ENCODE data around the gene OTOF. TPM values are rescaled to one million over a fixed set of nuclear protein-coding genes. Genes with fewer than 3 reads are reported as not detected.

The OTOF gene
- total RNA-seq, 1 donor from 2014 or later, result 0.22 TPM

DNA sequence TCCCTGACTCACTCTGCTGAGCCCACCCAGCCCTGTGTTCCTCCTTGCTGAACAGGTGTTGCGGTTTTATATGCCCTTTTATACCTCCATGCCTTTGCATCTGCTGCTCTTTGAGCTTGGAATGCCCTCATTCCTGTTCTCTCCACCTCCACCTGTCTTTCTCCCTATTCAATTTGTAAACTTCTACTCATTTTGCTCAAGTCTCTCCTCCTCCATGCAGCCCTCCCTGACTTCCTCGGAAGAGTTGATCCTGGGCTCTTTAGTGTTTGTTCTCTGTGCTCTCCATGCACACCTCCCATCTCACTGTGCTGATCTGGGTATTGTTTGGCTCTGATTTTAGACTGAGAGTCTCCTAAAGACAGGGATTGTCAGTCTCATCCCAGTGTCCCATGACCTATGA, 7.2 kb upstream of the OTOF start:
- H3K36me3 Mint-ChIP-seq (ENCODE audit: insufficient read depth), result no peaks in the 10 kb centered on the region
- no peak overlapping the region for H3K4me3 Mint-ChIP-seq (ENCODE audit: low read depth)
- peaks cover 9% of the 10 kb centered on the region for H3K27me3 Mint-ChIP-seq
- H3K27ac Mint-ChIP-seq, result no peak overlapping the region
- no peak for DNase-seq (ENCODE audit: low spot score, unreplicated experiment)
- H3K4me1 Mint-ChIP-seq (ENCODE audit: low read depth), result no peaks in the 10 kb centered on the region
- TF ChIP-seq, protein P1, sequence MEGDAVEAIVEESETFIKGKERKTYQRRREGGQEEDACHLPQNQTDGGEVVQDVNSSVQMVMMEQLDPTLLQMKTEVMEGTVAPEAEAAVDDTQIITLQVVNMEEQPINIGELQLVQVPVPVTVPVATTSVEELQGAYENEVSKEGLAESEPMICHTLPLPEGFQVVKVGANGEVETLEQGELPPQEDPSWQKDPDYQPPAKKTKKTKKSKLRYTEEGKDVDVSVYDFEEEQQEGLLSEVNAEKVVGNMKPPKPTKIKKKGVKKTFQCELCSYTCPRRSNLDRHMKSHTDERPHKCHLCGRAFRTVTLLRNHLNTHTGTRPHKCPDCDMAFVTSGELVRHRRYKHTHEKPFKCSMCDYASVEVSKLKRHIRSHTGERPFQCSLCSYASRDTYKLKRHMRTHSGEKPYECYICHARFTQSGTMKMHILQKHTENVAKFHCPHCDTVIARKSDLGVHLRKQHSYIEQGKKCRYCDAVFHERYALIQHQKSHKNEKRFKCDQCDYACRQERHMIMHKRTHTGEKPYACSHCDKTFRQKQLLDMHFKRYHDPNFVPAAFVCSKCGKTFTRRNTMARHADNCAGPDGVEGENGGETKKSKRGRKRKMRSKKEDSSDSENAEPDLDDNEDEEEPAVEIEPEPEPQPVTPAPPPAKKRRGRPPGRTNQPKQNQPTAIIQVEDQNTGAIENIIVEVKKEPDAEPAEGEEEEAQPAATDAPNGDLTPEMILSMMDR (IDR thresholded peaks at IDR 0.05; ENCODE audit: unreplicated experiment), result no peak
- no peaks in the 10 kb centered on the region for H3K9me3 Mint-ChIP-seq (ENCODE audit: low read depth)

DNA sequence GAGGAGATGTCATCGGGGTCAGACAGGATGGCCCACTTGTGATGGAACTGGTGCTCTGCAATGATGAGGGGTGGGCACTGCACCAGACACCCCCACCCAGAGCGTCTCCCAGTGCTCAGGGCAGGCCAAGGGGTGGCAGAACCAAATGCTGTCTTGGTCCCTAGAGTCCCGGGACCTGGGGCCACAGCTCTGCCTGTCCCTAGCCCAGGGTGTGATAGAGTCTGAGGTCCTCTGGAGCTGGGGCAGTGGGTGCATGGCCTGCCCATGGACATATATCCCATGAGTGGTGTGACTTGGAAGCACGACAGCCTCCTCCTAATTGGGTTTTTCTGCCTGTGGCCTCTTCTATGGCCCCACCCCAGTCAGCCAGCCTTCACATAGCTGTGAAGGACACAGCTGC, 6.7 kb upstream of the OTOF start:
- Mint-ChIP-seq H3K27me3 (peaks cover 9% of the 10 kb centered on the region), H3K9me3 (ENCODE audit: low read depth) (no peaks in the 10 kb centered on the region), H3K36me3 (ENCODE audit: insufficient read depth) (no peaks in the 10 kb centered on the region), H3K4me1 (ENCODE audit: low read depth) (no peaks in the 10 kb centered on the region), H3K4me3 (ENCODE audit: low read depth) (no peak overlapping the region), H3K27ac (no peak overlapping the region)
- TF ChIP-seq, protein P1 (IDR thresholded peaks at IDR 0.05; ENCODE audit: unreplicated experiment), result no peak
- no peak for DNase-seq (ENCODE audit: low spot score, unreplicated experiment)

DNA sequence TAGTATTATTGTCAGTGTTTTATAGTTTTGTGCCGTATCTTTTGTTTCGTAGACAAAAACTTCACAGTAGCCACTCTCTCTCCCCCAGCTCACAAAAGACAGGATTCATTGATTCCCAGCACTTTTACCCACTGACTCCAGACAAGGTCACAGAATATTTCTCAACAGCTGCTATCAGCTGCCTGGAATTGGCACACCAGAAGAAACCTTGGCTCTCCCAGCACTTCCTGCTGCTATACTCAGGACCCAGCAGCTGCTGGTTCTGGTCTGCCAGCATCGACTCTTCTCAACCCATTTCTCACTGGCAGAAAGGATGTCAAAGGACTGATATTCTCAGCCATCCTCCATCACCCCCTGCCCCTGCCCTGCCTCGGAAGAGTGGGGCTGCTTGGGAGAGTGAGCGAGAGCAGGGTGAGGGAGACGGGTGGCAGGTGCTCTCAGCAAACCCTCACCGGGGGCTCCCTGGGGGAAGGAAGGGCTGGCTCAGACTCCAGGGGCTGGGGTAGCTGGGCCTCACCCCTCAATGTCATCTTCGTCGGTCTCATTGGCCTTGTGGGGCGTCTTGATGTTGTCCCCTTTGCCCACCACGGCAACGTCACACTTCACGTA, 6.1 kb upstream of the OTOF start:
- Mint-ChIP-seq H3K27ac (no peak overlapping the region), H3K4me3 (ENCODE audit: low read depth) (no peak overlapping the region), H3K9me3 (ENCODE audit: low read depth) (no peaks in the 10 kb centered on the region), H3K4me1 (ENCODE audit: low read depth) (no peaks in the 10 kb centered on the region), H3K27me3 (peaks cover 9% of the 10 kb centered on the region), H3K36me3 (ENCODE audit: insufficient read depth) (no peaks in the 10 kb centered on the region)
- TF ChIP-seq, protein P1 (IDR thresholded peaks at IDR 0.05; ENCODE audit: unreplicated experiment), result no peak
- no peak for DNase-seq (ENCODE audit: low spot score, unreplicated experiment)

DNA sequence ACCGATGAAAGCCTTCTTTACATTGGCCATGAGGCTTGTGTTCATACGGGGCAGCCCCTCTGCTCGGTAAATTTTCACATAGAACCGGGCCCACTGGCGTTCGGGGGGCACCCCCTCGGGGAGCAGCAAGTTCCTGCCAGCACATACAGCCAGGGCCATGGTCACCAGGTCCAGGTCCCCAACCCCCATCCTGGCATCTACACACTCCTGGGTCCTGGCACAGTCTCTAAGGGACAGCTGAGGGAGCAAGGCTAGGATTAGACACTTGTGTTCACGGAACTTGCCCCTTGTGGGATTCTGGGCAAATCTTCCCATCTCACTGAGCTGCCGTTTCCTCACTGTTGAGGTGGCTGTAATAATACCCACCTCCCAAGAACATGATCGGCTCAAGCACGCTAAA, 5.6 kb upstream of the OTOF start:
- Mint-ChIP-seq H3K36me3 (ENCODE audit: insufficient read depth) (no peaks in the 10 kb centered on the region), H3K4me1 (ENCODE audit: low read depth) (no peaks in the 10 kb centered on the region), H3K27ac (no peak overlapping the region), H3K9me3 (ENCODE audit: low read depth) (no peaks in the 10 kb centered on the region), H3K4me3 (ENCODE audit: low read depth) (no peak overlapping the region), H3K27me3 (peaks cover 9% of the 10 kb centered on the region)
- TF ChIP-seq, protein P1 (IDR thresholded peaks at IDR 0.05; ENCODE audit: unreplicated experiment), result no peak
- no peak for DNase-seq (ENCODE audit: low spot score, unreplicated experiment)

DNA sequence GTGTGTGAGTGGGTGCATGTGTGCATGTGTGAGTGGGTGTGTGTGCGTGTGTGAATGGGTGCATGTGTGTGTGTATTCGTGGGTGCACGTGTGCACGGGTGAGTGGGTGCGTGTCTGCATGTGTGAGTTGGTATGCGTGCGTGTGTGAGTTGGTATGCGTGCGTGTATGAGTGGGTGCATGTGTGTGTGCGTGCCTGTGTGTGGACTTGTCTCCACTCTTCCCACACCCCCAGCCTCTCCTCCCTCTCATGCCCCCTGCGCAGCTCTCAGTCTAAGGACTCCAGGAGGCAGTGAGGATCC, 5.1 kb upstream of the OTOF start:
- no peaks in the 10 kb centered on the region for H3K4me1 Mint-ChIP-seq (ENCODE audit: low read depth)
- no peak overlapping the region for H3K4me3 Mint-ChIP-seq (ENCODE audit: low read depth)
- H3K27me3 Mint-ChIP-seq, result peaks cover 9% of the 10 kb centered on the region
- no peak for DNase-seq (ENCODE audit: low spot score, unreplicated experiment)
- H3K27ac Mint-ChIP-seq, result no peak overlapping the region
- no peaks in the 10 kb centered on the region for H3K36me3 Mint-ChIP-seq (ENCODE audit: insufficient read depth)
- H3K9me3 Mint-ChIP-seq (ENCODE audit: low read depth), result no peaks in the 10 kb centered on the region
- TF ChIP-seq, protein P1 (IDR thresholded peaks at IDR 0.05; ENCODE audit: unreplicated experiment), result no peak

Data from progenitor cell of endocrine pancreas (in vitro differentiated cells).